ENCODE measurements around the gene ZNF689. TPM values are rescaled to one million over a fixed set of nuclear protein-coding genes. Genes with fewer than 3 reads are reported as not detected.
A peak's percentile ranks its signal among the peaks of the same experiment; 100 is the strongest.

ZNF689 gene
- total RNA-seq, 6 experiments from 2014 or later: 3.9 to 5.8 (median 4.4) TPM

DNA sequence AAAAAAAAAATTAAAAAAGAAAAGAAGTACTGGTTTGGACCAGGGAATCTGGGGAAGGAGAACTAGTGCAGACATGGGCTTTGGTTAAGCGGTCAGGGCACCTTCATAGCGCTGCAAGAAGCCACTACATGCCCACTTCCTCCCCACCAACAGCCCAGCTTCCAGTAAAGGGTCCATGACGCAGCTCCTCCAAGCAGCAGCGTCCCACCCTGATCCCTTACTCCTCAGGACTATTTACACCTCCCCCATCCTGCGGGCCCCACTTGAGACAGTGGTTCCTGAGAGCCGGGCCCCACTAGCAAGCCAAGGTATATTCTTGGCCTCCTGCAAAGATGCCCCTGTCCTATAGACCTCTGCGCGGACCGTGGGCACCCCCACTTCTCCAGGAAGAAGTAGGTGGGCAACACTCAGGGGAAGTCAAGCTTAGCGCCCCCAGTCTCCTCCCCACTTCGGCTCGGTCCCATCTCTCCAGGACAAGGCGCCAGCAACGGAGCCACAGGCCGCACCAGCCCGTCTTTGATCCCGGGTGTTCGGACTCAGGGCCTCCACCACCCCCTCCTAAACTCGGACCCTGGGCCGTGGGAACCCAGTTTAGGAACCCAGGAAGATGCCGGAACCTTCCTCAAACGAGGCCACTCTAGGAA is 39.7 kb upstream of the ZNF689 start:
- Histone ChIP-seq H3K27me3 (no peaks in the 10 kb centered on the region), H3K9me3 (no peaks in the 10 kb centered on the region), H3K36me3 (peaks cover 0 to 24% (median 9%) of the 10 kb centered on the region in 4 donors), H3K4me3 (peak overlapping the region; percentile 28 to 80 (median 77)), H3K27ac (peak overlapping the region; percentile 85 to 93 (median 89)), H3K4me1 (no peaks in the 10 kb centered on the region)
- 46% methylated on average over 9 of the region's 22 CpGs for WGBS (ENCODE audit: insufficient coverage, low coverage, low lambda C conversion rate, missing lambda C conversion rate)
- TF ChIP-seq, protein P1, sequence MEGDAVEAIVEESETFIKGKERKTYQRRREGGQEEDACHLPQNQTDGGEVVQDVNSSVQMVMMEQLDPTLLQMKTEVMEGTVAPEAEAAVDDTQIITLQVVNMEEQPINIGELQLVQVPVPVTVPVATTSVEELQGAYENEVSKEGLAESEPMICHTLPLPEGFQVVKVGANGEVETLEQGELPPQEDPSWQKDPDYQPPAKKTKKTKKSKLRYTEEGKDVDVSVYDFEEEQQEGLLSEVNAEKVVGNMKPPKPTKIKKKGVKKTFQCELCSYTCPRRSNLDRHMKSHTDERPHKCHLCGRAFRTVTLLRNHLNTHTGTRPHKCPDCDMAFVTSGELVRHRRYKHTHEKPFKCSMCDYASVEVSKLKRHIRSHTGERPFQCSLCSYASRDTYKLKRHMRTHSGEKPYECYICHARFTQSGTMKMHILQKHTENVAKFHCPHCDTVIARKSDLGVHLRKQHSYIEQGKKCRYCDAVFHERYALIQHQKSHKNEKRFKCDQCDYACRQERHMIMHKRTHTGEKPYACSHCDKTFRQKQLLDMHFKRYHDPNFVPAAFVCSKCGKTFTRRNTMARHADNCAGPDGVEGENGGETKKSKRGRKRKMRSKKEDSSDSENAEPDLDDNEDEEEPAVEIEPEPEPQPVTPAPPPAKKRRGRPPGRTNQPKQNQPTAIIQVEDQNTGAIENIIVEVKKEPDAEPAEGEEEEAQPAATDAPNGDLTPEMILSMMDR (IDR thresholded peaks at IDR 0.05): no peak
- TF ChIP-seq POLR2A (IDR thresholded peaks at IDR 0.05): no peak
- intact Hi-C loops (cut with DNase I): no loop called here
- ATAC-seq (no peak), DNase-seq (peak in 1 of 3 donors; percentile 76)

DNA sequence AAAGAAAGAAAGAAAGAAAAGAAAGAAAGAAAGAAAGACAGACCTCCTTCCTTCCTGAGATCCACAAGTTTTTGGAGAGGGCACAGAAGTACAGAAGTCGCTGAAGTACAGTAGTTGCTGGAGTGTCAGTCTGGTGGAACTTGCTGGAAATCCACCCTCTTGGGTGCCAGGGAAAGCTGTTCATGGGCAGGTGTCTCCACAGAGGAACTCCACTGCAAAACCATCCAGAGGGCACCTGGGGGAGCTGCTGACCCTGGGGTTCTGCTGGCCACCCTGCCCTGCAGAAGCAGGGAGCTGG is 37.0 kb upstream of the ZNF689 start:
- Histone ChIP-seq H3K27me3 (no peaks in the 10 kb centered on the region), H3K4me1 (no peaks in the 10 kb centered on the region), H3K9me3 (no peaks in the 10 kb centered on the region), H3K4me3 (no peak overlapping the region), H3K36me3 (no peaks in the 10 kb centered on the region), H3K27ac (no peak overlapping the region)
- intact Hi-C loops (cut with DNase I): no loop called here
- no peak for ATAC-seq
- TF ChIP-seq POLR2A (IDR thresholded peaks at IDR 0.05): no peak
- TF ChIP-seq, protein P1 (IDR thresholded peaks at IDR 0.05): no peak
- DNase-seq: no peak
- WGBS (ENCODE audit: insufficient coverage, low coverage, low lambda C conversion rate, missing lambda C conversion rate): no CpG with 5 or more reads among the region's 1 CpG

DNA sequence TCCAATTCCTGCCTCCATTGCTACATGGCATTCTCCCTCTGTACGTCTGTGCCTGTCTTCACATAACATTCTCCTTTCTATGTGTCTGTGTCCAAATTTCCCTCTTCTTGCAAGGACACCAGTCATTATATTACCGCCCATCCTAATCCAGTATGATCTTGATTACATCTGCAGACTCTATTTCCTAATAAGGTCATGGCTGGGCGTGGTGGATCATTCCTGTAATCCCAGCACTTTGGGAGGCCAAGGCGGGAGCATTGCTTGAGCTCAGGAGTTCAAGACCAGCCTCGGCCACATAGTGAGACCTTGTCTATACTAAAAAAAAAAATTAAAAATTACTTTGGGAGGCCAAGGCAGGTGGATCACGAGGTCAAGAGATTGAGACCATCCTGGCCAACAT is 35.5 kb upstream of the ZNF689 start:
- Histone ChIP-seq H3K4me3 (no peak overlapping the region), H3K9me3 (no peaks in the 10 kb centered on the region), H3K27me3 (no peaks in the 10 kb centered on the region), H3K4me1 (no peaks in the 10 kb centered on the region), H3K27ac (no peak overlapping the region), H3K36me3 (no peaks in the 10 kb centered on the region)
- intact Hi-C loops (cut with DNase I): no loop called here
- DNase-seq (no peak), ATAC-seq (no peak)
- 66% methylated on average over 6 of the region's 6 CpGs for WGBS (ENCODE audit: insufficient coverage, low coverage, low lambda C conversion rate, missing lambda C conversion rate)
- no peak for TF ChIP-seq POLR2A (IDR thresholded peaks at IDR 0.05)
- TF ChIP-seq, protein P1 (IDR thresholded peaks at IDR 0.05): no peak

DNA sequence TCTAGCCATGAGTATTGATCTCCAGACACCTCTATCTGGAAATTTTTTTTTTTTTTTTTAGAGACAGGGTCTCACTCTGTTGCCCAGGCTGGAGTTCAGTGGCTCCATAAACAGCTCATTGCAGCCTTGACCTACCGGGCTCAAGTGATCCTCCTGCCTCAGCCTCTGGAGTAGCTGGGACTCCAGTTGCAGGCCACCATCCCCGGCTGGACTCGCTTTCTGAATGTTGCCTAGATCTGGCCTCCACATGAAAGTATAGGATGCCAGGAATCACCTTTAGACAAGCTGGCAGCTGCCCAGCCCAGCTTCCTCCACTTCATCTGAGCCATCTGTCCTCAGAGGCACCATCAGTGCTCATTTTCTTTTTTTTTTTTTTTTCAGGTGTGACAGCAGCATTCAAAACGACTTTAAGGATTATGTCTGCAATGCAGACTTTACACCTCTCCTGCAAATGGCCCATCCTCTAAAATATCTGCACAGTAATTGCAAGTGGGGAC is 34.2 kb upstream of the ZNF689 start:
- H3K4me1 ChIP-seq: no peaks in the 10 kb centered on the region
- no peaks in the 10 kb centered on the region for H3K36me3 ChIP-seq
- H3K27me3 ChIP-seq: no peaks in the 10 kb centered on the region
- ATAC-seq (no peak), DNase-seq (no peak)
- no peaks in the 10 kb centered on the region for H3K9me3 ChIP-seq
- intact Hi-C loops (cut with DNase I): no loop called here
- H3K27ac ChIP-seq: no peak overlapping the region
- no peak for TF ChIP-seq POLR2A (IDR thresholded peaks at IDR 0.05)
- TF ChIP-seq, protein P1 (IDR thresholded peaks at IDR 0.05): no peak
- no peak overlapping the region for H3K4me3 ChIP-seq
- 63% methylated on average over 3 of the region's 4 CpGs for WGBS (ENCODE audit: insufficient coverage, low coverage, low lambda C conversion rate, missing lambda C conversion rate)
